Spleen (tissue), 11 donors: ENCODE measurements around the gene RGS19. TPM values are rescaled to one million over a fixed set of nuclear protein-coding genes. Genes with fewer than 3 reads are reported as not detected.

ENCODE experiments used
- DNase-seq: peaks from one replicate; pipeline ENCODE4 v3.0.0-alpha.2; 2020
- H3K27ac ChIP-seq, 8 donors: fragments of 200-600 bp; sonication (generic) in 7 of 8; 1 replicate in 4 of 8; 2 replicates in 4 of 8; pipeline versions ENCODE4 v1.5.0 to v1.8.0; 2016 to 2021; ENCODE audit warnings: inconsistent platforms in 4 of 8, mild to moderate bottlenecking in 4 of 8, moderate library complexity in 1 of 8
- H3K27me3 ChIP-seq, 7 donors: fragments of 200-600 bp; sonication (generic) in 6 of 7; replicated peaks in 1 of 7; 1 replicate in 4 of 7; 2 replicates in 3 of 7; pipeline versions ENCODE4 v1.5.0 to v1.8.0; 2016 to 2021; ENCODE audit warnings: inconsistent platforms in 3 of 7, mild to moderate bottlenecking in 1 of 7
- H3K36me3 ChIP-seq, 6 donors: fragments of 200-600 bp; sonication (generic) in 5 of 6; 1 replicate in 4 of 6; 2 replicates in 2 of 6; pipeline versions ENCODE4 v1.5.0 to v1.8.0; 2016 to 2021; ENCODE audit warnings: inconsistent platforms in 2 of 6
- H3K4me1 ChIP-seq, 6 donors: fragments of 200-600 bp; sonication (generic) in 5 of 6; 1 replicate in 3 of 6; 2 replicates in 3 of 6; pipeline versions ENCODE4 v1.5.0 to v1.8.0; 2016 to 2021; ENCODE audit warnings: inconsistent platforms in 3 of 6
- H3K4me3 ChIP-seq, 8 donors: fragments of 200-600 bp; sonication (generic) in 7 of 8; 1 replicate in 4 of 8; 2 replicates in 4 of 8; pipeline versions ENCODE4 v1.5.0 to v1.8.0; 2016 to 2021; ENCODE audit warnings: inconsistent platforms in 4 of 8, mild to moderate bottlenecking in 4 of 8, moderate library complexity in 2 of 8
- H3K9me3 ChIP-seq, 8 donors: fragments of 200-600 bp; sonication (generic) in 7 of 8; 1 replicate in 4 of 8; 2 replicates in 4 of 8; pipeline versions ENCODE4 v1.5.0 to v1.8.0; 2016 to 2021; ENCODE audit warnings: inconsistent platforms in 4 of 8
- CTCF ChIP-seq, 11 experiments: fragments of 200-600 bp in 7 of 11; fragments of 450-650 bp in 4 of 11; sonication (generic) in 4 of 11; IDR thresholded peaks in 8 of 11; conservative IDR thresholded peaks in 3 of 11; 1 replicate in 7 of 11; 2 replicates in 4 of 11; pipeline versions ENCODE4 v1.4.0 to v1.8.0; 2016 to 2021; ENCODE audit warnings: antibody characterized with exemption in 11 of 11, inconsistent platforms in 4 of 11, mild to moderate bottlenecking in 1 of 11
- POLR2A ChIP-seq, 3 donors: fragments of 450-650 bp; IDR thresholded peaks; one replicate each; pipeline ENCODE4 v1.5.1; 2017; ENCODE audit warnings: antibody characterized with exemption in 3 of 3, mild to moderate bottlenecking in 1 of 3
- POLR2AphosphoS5 ChIP-seq, 3 donors: sonication (generic); formaldehyde crosslinking; IDR thresholded peaks; one replicate each; pipeline ENCODE4 v1.5.1; 2017; ENCODE audit warnings: antibody characterized with exemption in 3 of 3
- WGBS, 5 donors: extraction: QIAGEN DNeasy Blood & Tissue Kit in 3 of 5; methylation state at CpG; one replicate each; pipeline versions ENCODE4 v1.1.5 to v1.1.7; 2013 to 2018; 5-methylcytosine and 5-hydroxymethylcytosine counted together
- intact Hi-C: fragments of 100-400 bp; cut with DNase I; formaldehyde crosslinking; loops from one replicate; pipeline ENCODE4 v1.15.0; 2023; ENCODE audit warnings: low total_unique reads
- polyA plus RNA-seq, 3 donors: library from polyadenylated mRNA; stranded (reverse); fragments of 200-250 nt; gene quantifications; one replicate each; pipeline ENCODE4 v1.2.1, GENCODE V29; 2013
- total RNA-seq, 7 donors: library from RNA; depleted of rRNA in 3 of 7; stranded (reverse); fragments of >200 nt in 3 of 7; fragmentation: NEBNext Ultra II Directional in 4 of 7; extraction: Animal tissue kit (Norgen Biotek cat#: 25700) in 4 of 7; gene quantifications; one replicate each; pipeline versions ENCODE4 v1.1.0 to v1.2.1, GENCODE V29; 2016 to 2021
- donor health status: healthy with polysubstance abuse.
- donor health status: DM: no; HTN: no; CAD: no; lungs with moderate emphysema.
- donor health status: DM: no; HTN: no; CAD: no.
- donor health status: Bipolar disorder and iron deficiency.
- donor health status: healthy.
- donor health status: DM: no; HTN: no; CAD: no.
- donor health status: DM: yes; HTN: yes; CAD: no.

RGS19 gene
- total and polyA plus RNA-seq, 10 donors = 80.4 to 186 (median 102) TPM

DNA sequence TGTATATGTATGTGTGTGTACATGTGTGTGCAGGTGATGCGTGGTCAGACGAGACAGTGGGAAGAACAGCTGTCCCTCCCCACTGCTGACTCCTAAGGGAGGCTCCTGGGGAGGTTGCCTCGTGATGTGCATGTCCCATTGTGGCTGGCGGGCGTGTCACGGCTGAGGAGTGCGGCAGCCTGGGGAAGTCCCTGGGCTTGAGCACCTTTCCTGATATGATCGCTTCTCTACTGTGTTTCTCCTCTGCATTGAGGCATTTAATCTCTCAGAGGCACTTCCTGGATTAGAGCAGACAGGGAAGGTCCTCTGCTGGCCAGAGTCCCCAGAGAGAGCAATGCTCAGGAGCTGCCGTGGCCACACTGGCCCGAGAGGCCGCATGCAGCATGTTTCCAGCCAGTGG lies 16.6 kb upstream of the RGS19 start:
- H3K27ac ChIP-seq = no peak overlapping the region
- H3K36me3 ChIP-seq = peaks cover 0 to 43% (median 13%) of the 10 kb centered on the region in 6 donors
- H3K9me3 ChIP-seq = no peaks in the 10 kb centered on the region
- 82 to 92% (median 87%) methylated on average over 10 to 11 of the region's 11 CpGs for WGBS, 5 donors
- no peak overlapping the region for H3K4me3 ChIP-seq
- intact Hi-C loops = no loop called here
- peaks cover 0 to 16% (median 5%) of the 10 kb centered on the region in 6 donors for H3K4me1 ChIP-seq
- no peak for DNase-seq
- peaks cover 0 to 9% (median 2%) of the 10 kb centered on the region in 7 donors for H3K27me3 ChIP-seq
- no peak for TF ChIP-seq CTCF (IDR thresholded peaks at IDR 0.05 in 8 of 11, conservative IDR thresholded peaks at IDR 0.05 in 3 of 11)
- TF ChIP-seq POLR2AphosphoS5 (IDR thresholded peaks at IDR 0.05) = no peak
- no peak for TF ChIP-seq POLR2A (IDR thresholded peaks at IDR 0.05)

- H3K36me3 ChIP-seq = peaks cover 0 to 43% (median 13%) of the 10 kb centered on the region in 6 donors
- peaks cover 0 to 4% (median 0%) of the 10 kb centered on the region in 7 donors for H3K27me3 ChIP-seq
- TF ChIP-seq POLR2AphosphoS5 (IDR thresholded peaks at IDR 0.05) = no peak
- TF ChIP-seq CTCF (IDR thresholded peaks at IDR 0.05 in 8 of 11, conservative IDR thresholded peaks at IDR 0.05 in 3 of 11) = no peak
- intact Hi-C loops = no loop called here
- H3K9me3 ChIP-seq = no peaks in the 10 kb centered on the region
- no peak for DNase-seq
- WGBS, 5 donors = 83 to 92% (median 85%) methylated on average over 4 of the region's 4 CpGs
- no peak overlapping the region for H3K27ac ChIP-seq
- no peak overlapping the region for H3K4me3 ChIP-seq
- peaks cover 0 to 13% (median 5%) of the 10 kb centered on the region in 6 donors for H3K4me1 ChIP-seq
Measured at GRCh38 chr20:64095455-64095854, 16.1 kb upstream of the RGS19 start.

GRCh38 chr20:64093013-64093503 lies 13.7 kb upstream of the RGS19 start:
- WGBS, 5 donors = 45 to 87% (median 67%) methylated on average over 7 to 9 of the region's 9 CpGs
- H3K36me3 ChIP-seq = peaks cover 0 to 22% (median 1%) of the 10 kb centered on the region in 6 donors
- intact Hi-C loops = no loop called here
- no peak overlapping the region for H3K4me3 ChIP-seq
- DNase-seq = no peak
- no peaks in the 10 kb centered on the region for H3K9me3 ChIP-seq
- H3K27me3 ChIP-seq = no peaks in the 10 kb centered on the region
- H3K27ac ChIP-seq = no peak overlapping the region
- TF ChIP-seq POLR2AphosphoS5 (IDR thresholded peaks at IDR 0.05) (no peak), CTCF (IDR thresholded peaks at IDR 0.05 in 8 of 11, conservative IDR thresholded peaks at IDR 0.05 in 3 of 11) (no peak), POLR2A (IDR thresholded peaks at IDR 0.05) (no peak)
- H3K4me1 ChIP-seq = peaks cover 0 to 4% (median 0%) of the 10 kb centered on the region in 6 donors

- H3K27ac ChIP-seq = no peak overlapping the region
- WGBS, 5 donors = 56 to 76% (median 71%) methylated on average over 5 to 27 of the region's 27 CpGs
- DNase-seq = no peak
Measured at GRCh38 chr20:64092258-64093012, 13.1 kb upstream of the RGS19 start.

More at GRCh38 chr20:64092258-64093012, 13.1 kb upstream of the RGS19 start:
- H3K27me3 ChIP-seq = no peaks in the 10 kb centered on the region
- H3K9me3 ChIP-seq = peaks cover 0 to 5% (median 4%) of the 10 kb centered on the region in 8 donors
- no peak overlapping the region for H3K4me3 ChIP-seq
- TF ChIP-seq POLR2A (IDR thresholded peaks at IDR 0.05) = no peak
- no peak for TF ChIP-seq POLR2AphosphoS5 (IDR thresholded peaks at IDR 0.05)
- TF ChIP-seq CTCF (IDR thresholded peaks at IDR 0.05 in 8 of 11, conservative IDR thresholded peaks at IDR 0.05 in 3 of 11) = no peak
- H3K36me3 ChIP-seq = peaks cover 0 to 16% (median 0%) of the 10 kb centered on the region in 6 donors
- intact Hi-C loops = no loop called here
- peaks cover 0 to 4% (median 0%) of the 10 kb centered on the region in 6 donors for H3K4me1 ChIP-seq
